Neural crest cell (in vitro differentiated cells): Measurements from ENCODE around the gene WDR48. TPM values are rescaled to one million over a fixed set of nuclear protein-coding genes. Genes with fewer than 3 reads are reported as not detected.

Experiments used
- DNase-seq: peaks from one replicate; pipeline ENCODE4 v3.0.0; 2021; ENCODE audit warnings: low read depth, mixed read lengths, low spot score
- H3K27ac Mint-ChIP-seq: one replicate; pipeline ENCODE4 v1.8.0; 2021; ENCODE audit warnings: mild to moderate bottlenecking, mixed read lengths; ENCODE audit not compliant: unreplicated experiment
- H3K27me3 Mint-ChIP-seq: 2 replicates; pipeline ENCODE4 v1.8.0; 2021; ENCODE audit warnings: low read depth, mild to moderate bottlenecking, mixed read lengths
- H3K36me3 Mint-ChIP-seq: 2 replicates; pipeline ENCODE4 v1.8.0; 2021; ENCODE audit warnings: low read depth, mild to moderate bottlenecking, mixed read lengths
- H3K4me1 Mint-ChIP-seq: 2 replicates; pipeline ENCODE4 v1.8.0; 2021; ENCODE audit warnings: mixed read lengths
- H3K4me3 Mint-ChIP-seq: one replicate; pipeline ENCODE4 v1.8.0; 2021; ENCODE audit warnings: mild to moderate bottlenecking, mixed read lengths
- H3K9me3 Mint-ChIP-seq: 2 replicates; pipeline ENCODE4 v1.8.0; 2021; ENCODE audit warnings: mixed read lengths
- total RNA-seq: library from RNA; stranded (reverse); gene quantifications from 2 replicates; pipeline ENCODE4 v1.2.1, GENCODE V29; 2021
- TF ChIP-seq, protein P1 (sequence below): fragments of 200-600 bp; sonication (generic); conservative IDR thresholded peaks from 2 replicates; pipeline ENCODE4 v1.5.0; 2021; ENCODE audit warnings: antibody characterized with exemption, mild to moderate bottlenecking

The WDR48 gene
- total RNA-seq, 1 donor from 2014 or later: 44.7 TPM

DNA sequence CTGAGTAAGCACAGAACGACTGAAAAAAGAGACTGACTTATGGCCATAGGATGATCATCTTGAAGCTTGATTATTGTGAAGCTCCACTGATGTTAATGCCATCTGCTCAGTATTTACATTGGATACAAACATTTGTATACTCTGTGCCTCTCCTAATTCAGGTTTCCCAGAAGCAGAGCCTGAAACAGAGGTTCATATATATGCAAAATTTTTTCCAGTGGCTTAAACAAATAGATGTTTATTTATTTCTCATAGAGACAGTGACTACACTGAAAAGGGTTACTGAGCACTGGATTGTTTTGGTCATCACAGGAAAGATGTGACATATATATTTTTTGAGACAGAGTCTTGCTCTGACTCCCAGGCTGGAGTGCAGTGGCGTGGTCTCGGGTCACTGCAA, 36.4 kb upstream of the WDR48 start:
- Mint-ChIP-seq H3K36me3 (no peaks in the 10 kb centered on the region), H3K9me3 (peaks cover 2% of the 10 kb centered on the region), H3K27ac (no peak overlapping the region), H3K27me3 (peaks cover 23% of the 10 kb centered on the region), H3K4me3 (no peak overlapping the region), H3K4me1 (peaks cover 5% of the 10 kb centered on the region)
- DNase-seq: no peak
- TF ChIP-seq, protein P1, sequence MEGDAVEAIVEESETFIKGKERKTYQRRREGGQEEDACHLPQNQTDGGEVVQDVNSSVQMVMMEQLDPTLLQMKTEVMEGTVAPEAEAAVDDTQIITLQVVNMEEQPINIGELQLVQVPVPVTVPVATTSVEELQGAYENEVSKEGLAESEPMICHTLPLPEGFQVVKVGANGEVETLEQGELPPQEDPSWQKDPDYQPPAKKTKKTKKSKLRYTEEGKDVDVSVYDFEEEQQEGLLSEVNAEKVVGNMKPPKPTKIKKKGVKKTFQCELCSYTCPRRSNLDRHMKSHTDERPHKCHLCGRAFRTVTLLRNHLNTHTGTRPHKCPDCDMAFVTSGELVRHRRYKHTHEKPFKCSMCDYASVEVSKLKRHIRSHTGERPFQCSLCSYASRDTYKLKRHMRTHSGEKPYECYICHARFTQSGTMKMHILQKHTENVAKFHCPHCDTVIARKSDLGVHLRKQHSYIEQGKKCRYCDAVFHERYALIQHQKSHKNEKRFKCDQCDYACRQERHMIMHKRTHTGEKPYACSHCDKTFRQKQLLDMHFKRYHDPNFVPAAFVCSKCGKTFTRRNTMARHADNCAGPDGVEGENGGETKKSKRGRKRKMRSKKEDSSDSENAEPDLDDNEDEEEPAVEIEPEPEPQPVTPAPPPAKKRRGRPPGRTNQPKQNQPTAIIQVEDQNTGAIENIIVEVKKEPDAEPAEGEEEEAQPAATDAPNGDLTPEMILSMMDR: no peak

DNA sequence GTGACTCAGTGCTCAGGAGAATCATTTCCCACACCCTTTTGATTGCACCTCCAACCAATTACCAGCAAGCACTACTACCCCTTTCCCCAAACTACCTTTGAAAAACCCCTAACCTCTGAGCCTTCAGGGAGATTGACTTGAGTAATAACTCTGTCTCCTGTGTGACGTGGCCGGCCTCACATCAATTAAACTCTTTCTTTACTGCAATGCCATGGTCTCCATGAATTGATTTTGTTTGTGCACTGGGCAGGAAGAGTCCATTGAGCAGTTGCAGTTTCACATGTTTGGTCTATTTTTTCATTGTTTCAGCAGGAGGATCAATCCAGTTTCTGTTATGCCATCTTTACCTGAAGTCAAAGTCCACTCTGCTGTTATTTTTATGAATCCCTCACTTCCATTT, 32.5 kb upstream of the WDR48 start:
- Mint-ChIP-seq H3K36me3 (no peaks in the 10 kb centered on the region), H3K27me3 (peaks cover 32% of the 10 kb centered on the region), H3K4me1 (no peaks in the 10 kb centered on the region), H3K27ac (no peak overlapping the region), H3K4me3 (no peak overlapping the region), H3K9me3 (no peaks in the 10 kb centered on the region)
- TF ChIP-seq, protein P1: no peak
- DNase-seq: no peak

DNA sequence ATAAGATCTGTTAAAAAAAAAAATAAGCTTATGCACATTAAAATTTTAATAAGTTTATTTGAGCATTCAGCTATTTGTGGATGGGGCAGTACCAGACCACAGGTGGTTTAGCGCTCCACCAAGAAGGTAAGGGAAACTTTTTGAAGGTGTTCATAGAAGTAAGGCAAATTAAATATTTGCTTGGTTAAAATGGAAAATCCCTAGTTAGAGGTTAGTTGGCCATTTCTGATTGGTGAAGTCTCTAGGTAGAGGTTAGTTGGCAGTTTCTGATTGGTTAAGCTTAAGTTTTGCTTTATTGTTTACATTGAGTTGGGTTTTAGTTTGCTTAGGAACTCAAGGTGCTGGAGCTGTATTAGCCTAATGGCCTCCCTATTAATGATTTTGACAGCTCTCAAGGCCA, 30.8 kb upstream of the WDR48 start:
- Mint-ChIP-seq H3K9me3 (no peaks in the 10 kb centered on the region), H3K27ac (no peak overlapping the region), H3K27me3 (peaks cover 32% of the 10 kb centered on the region), H3K4me3 (no peak overlapping the region), H3K4me1 (no peaks in the 10 kb centered on the region), H3K36me3 (no peaks in the 10 kb centered on the region)
- TF ChIP-seq, protein P1: no peak
- DNase-seq: no peak

DNA sequence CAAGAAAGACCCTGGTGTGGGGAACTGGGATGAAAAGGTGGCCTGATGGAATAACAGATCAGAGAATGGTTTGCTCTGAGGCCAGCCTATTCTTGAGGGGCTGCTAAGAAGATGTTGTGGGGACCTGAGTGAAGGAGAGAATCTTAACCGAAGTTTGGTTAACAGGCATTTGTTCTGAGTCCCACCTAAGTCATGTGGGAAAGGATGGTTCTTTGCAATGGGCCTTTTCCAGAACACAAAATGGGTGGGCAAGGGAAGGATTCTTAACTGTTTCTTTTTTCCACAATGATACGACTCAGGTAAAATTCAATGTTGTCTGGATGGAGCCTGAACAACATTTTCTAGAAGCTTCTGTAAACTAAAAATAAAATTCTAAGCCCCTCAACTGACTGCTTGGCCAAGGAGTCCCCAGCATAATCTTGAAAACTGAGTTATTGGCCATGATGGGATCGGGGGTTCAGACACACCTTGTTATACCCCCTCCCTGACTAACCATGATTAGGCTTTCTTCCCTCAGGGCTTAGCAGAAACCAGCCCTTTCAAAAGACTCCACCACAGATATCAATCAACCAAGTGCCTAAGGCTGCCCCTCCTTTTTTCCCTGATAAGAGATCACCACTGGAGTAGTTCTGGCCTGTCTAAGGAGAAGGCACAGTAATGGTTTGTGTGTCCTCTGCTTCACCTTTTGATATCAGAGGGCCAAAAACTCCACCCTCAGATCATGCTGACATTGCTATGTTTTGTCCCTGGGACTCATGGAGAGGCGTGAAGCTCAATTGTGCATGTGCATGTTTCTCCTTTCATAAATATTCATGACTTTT, 30.1 kb upstream of the WDR48 start:
- Mint-ChIP-seq H3K27me3 (peaks cover 36% of the 10 kb centered on the region), H3K4me3 (no peak overlapping the region), H3K36me3 (no peaks in the 10 kb centered on the region), H3K27ac (no peak overlapping the region), H3K9me3 (no peaks in the 10 kb centered on the region), H3K4me1 (no peaks in the 10 kb centered on the region)
- TF ChIP-seq, protein P1: no peak
- no peak for DNase-seq

DNA sequence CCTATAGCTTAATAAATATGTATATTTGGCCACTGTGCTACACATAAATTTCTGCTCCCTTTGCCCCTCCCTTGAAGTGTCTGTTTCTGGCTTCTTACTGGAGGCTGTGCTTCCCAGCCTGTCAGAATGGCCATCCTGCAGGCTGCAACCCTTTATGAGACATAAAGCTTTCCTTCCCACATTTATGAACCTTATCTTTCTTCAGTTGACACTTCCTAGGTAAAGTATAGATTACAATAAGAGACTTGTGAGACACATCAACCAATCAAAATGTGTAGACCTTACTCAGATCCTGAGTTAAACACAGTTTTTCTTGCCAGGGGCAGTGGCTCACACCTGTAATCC, 29.6 kb upstream of the WDR48 start:
- H3K27ac Mint-ChIP-seq: no peak overlapping the region
- peaks cover 32% of the 10 kb centered on the region for H3K27me3 Mint-ChIP-seq
- H3K4me1 Mint-ChIP-seq: no peaks in the 10 kb centered on the region
- no peaks in the 10 kb centered on the region for H3K36me3 Mint-ChIP-seq
- DNase-seq: no peak
- no peaks in the 10 kb centered on the region for H3K9me3 Mint-ChIP-seq
- TF ChIP-seq, protein P1: no peak
- no peak overlapping the region for H3K4me3 Mint-ChIP-seq
